CD4-positive, alpha-beta memory T cell (primary cell): ENCODE measurements around the gene SNX9. TPM values are rescaled to one million over a fixed set of nuclear protein-coding genes. Genes with fewer than 3 reads are reported as not detected.

Experiments used
- CTCF ChIA-PET: fragments of 350-600 bp; sonication (Branson Sonifier 250); formaldehyde crosslinking; loops from one replicate; lab custom pipeline; 2021; ENCODE audit warnings: inconsistent platforms; ENCODE audit not compliant: partially characterized antibody; lab: Charles Lee
- POLR2A ChIA-PET: fragments of 350-600 bp; sonication (Branson Sonifier 250); formaldehyde crosslinking; loops from one replicate; lab custom pipeline; 2021; ENCODE audit not compliant: partially characterized antibody; lab: Charles Lee
- DNase-seq, 5 donors: peaks; one replicate each; pipeline versions ENCODE4 v3.0.0 to v3.0.0-alpha.2; 2020 to 2022; ENCODE audit warnings: mixed read lengths in 1 of 5
- H3K27ac ChIP-seq: one replicate; pipeline ENCODE4 v1.7.0; 2013; ENCODE audit warnings: low read depth, low read length
- H3K27me3 ChIP-seq: 2 replicates; pipeline ENCODE4 v1.7.0; 2013; ENCODE audit warnings: mild to moderate bottlenecking, low read length, moderate library complexity; ENCODE audit not compliant: insufficient read depth
- H3K36me3 ChIP-seq: 2 replicates; pipeline ENCODE4 v1.7.0; 2013; ENCODE audit warnings: mild to moderate bottlenecking, low read length, moderate library complexity; ENCODE audit not compliant: insufficient read depth
- H3K4me1 ChIP-seq: 2 replicates; pipeline ENCODE4 v1.7.0; 2013; ENCODE audit warnings: mild to moderate bottlenecking, low read length, moderate library complexity; ENCODE audit not compliant: insufficient read depth
- H3K4me3 ChIP-seq, 2 donors: one replicate each; pipeline ENCODE4 v1.7.0; 2013; ENCODE audit warnings: low read length in 2 of 2, mild to moderate bottlenecking in 1 of 2
- H3K9me3 ChIP-seq, 2 donors: one replicate each; pipeline ENCODE4 v1.7.0; 2013; ENCODE audit warnings: low read length in 2 of 2, control low read depth in 1 of 2; ENCODE audit not compliant: control insufficient read depth in 1 of 2
- H3K27ac Mint-ChIP-seq, 7 donors: one replicate each; pipeline ENCODE4 v1.8.0; 2020 to 2021; ENCODE audit warnings: mixed read lengths in 7 of 7, mild to moderate bottlenecking in 6 of 7, inconsistent platforms in 3 of 7, moderate library complexity in 3 of 7
- H3K27me3 Mint-ChIP-seq, 2 donors: one replicate each; pipeline ENCODE4 v1.8.0; 2020 to 2021; ENCODE audit warnings: mixed read lengths in 2 of 2
- H3K36me3 Mint-ChIP-seq, 2 donors: one replicate each; pipeline ENCODE4 v1.8.0; 2020 to 2021; ENCODE audit warnings: mixed read lengths in 2 of 2, inconsistent platforms in 1 of 2, mild to moderate bottlenecking in 1 of 2
- H3K4me1 Mint-ChIP-seq, 4 donors: one replicate each; pipeline ENCODE4 v1.8.0; 2020 to 2021; ENCODE audit warnings: mixed read lengths in 4 of 4, mild to moderate bottlenecking in 1 of 4
- H3K4me3 Mint-ChIP-seq, 8 donors: one replicate each; pipeline ENCODE4 v1.8.0; 2020 to 2021; ENCODE audit warnings: mixed read lengths in 8 of 8, mild to moderate bottlenecking in 7 of 8, moderate library complexity in 6 of 8, inconsistent platforms in 3 of 8
- H3K9me3 Mint-ChIP-seq, 8 donors: one replicate each; pipeline ENCODE4 v1.8.0; 2020 to 2021; ENCODE audit warnings: mixed read lengths in 8 of 8, mild to moderate bottlenecking in 5 of 8, inconsistent platforms in 3 of 8, moderate library complexity in 1 of 8
- intact Hi-C: fragments of 100-400 bp; cut with micrococcal nuclease; formaldehyde crosslinking; loops from one replicate; pipeline ENCODE4 v1.15.1; 2023
- polyA plus RNA-seq, 2 donors: library from polyadenylated mRNA; unstranded; fragments of 300-500 nt; fragmentation: Illumina TruSeq; gene quantifications; one replicate each; pipeline ENCODE4 v1.2.3, GENCODE V29; 2021
- total RNA-seq, 2 experiments: library from RNA; stranded (reverse); gene quantifications; one replicate each; pipeline ENCODE4 v1.2.3, GENCODE V29; 2021

Gene SNX9
- total and polyA plus RNA-seq, 4 experiments from 2014 or later, result 12.9 to 21.9 (median 20.5) TPM

GRCh38 chr6:157941101-157941863 lies 118.2 kb downstream of the SNX9 start:
- H3K9me3 Mint-ChIP-seq, result peaks cover 0 to 2% (median 0%) of the 10 kb centered on the region in 8 donors
- Histone ChIP-seq H3K4me1 (no peaks in the 10 kb centered on the region), H3K27ac (no peak overlapping the region), H3K36me3 (peaks cover 15% of the 10 kb centered on the region), H3K27me3 (no peaks in the 10 kb centered on the region), H3K9me3 (no peaks in the 10 kb centered on the region), H3K4me3 (no peak overlapping the region)
- DNase-seq, result no peak
- H3K27ac Mint-ChIP-seq, result peak overlapping the region in 1 of 7 donors; percentile 13
- H3K4me3 Mint-ChIP-seq, result no peak overlapping the region
- ChIA-PET POLR2A (no interaction called here), CTCF (interaction anchor here (1.1 to 1.5 kb wide), 2 partner anchors 85 to 132 kb away, joined by 3 read pairs; no protein-coding TSS in a partner anchor)
- H3K27me3 Mint-ChIP-seq, result no peaks in the 10 kb centered on the region
- peaks cover 51 to 75% of the 10 kb centered on the region in 2 donors for H3K36me3 Mint-ChIP-seq
- intact Hi-C loops, result loop anchor here (10.0 kb wide), 1 partner anchor 134 kb away; no protein-coding TSS in a partner anchor
- H3K4me1 Mint-ChIP-seq, result peaks cover 0 to 1% (median under 1%) of the 10 kb centered on the region in 4 donors

- ChIA-PET POLR2A (no interaction called here), CTCF (interaction anchor here (1.5 kb wide), 1 partner anchor 131 kb away, joined by 3 read pairs; no protein-coding TSS in a partner anchor)
- no peak overlapping the region for H3K27ac ChIP-seq
- H3K4me3 ChIP-seq, result no peak overlapping the region
- Mint-ChIP-seq H3K27me3 (no peaks in the 10 kb centered on the region), H3K36me3 (peaks cover 46 to 73% of the 10 kb centered on the region in 2 donors), H3K9me3 (peaks cover 0 to 2% (median 0%) of the 10 kb centered on the region in 8 donors), H3K4me3 (no peak overlapping the region), H3K27ac (peak overlapping the region in 2 of 7 donors; percentile 1 to 30), H3K4me1 (no peaks in the 10 kb centered on the region)
- DNase-seq, result no peak
- H3K36me3 ChIP-seq, result peaks cover 15% of the 10 kb centered on the region
- intact Hi-C loops, result loop anchor here (10.0 kb wide), 1 partner anchor 132 kb away; no protein-coding TSS in a partner anchor
- no peaks in the 10 kb centered on the region for H3K4me1 ChIP-seq
- no peaks in the 10 kb centered on the region for H3K9me3 ChIP-seq
- no peaks in the 10 kb centered on the region for H3K27me3 ChIP-seq
Measured at GRCh38 chr6:157942351-157942750, 119.3 kb downstream of the SNX9 start.

GRCh38 chr6:157943249-157943963 lies 120.4 kb downstream of the SNX9 start:
- intact Hi-C loops, result loop anchor here (10.0 kb wide), 1 partner anchor 131 kb away; no protein-coding TSS in a partner anchor
- peaks cover 0 to 2% (median 0%) of the 10 kb centered on the region in 8 donors for H3K9me3 Mint-ChIP-seq
- no peaks in the 10 kb centered on the region for H3K4me1 Mint-ChIP-seq
- no peak for DNase-seq
- peak overlapping the region in 1 of 7 donors; percentile 71 for H3K27ac Mint-ChIP-seq
- Histone ChIP-seq H3K27ac (no peak overlapping the region), H3K27me3 (no peaks in the 10 kb centered on the region), H3K36me3 (peaks cover 15% of the 10 kb centered on the region), H3K4me3 (no peak overlapping the region), H3K9me3 (no peaks in the 10 kb centered on the region), H3K4me1 (no peaks in the 10 kb centered on the region)
- no peaks in the 10 kb centered on the region for H3K27me3 Mint-ChIP-seq
- POLR2A ChIA-PET, result no interaction called here
- H3K4me3 Mint-ChIP-seq, result no peak overlapping the region
- CTCF ChIA-PET, result no interaction called here
- H3K36me3 Mint-ChIP-seq, result peaks cover 39 to 65% of the 10 kb centered on the region in 2 donors

- H3K27me3 Mint-ChIP-seq, result no peaks in the 10 kb centered on the region
- POLR2A ChIA-PET, result no interaction called here
- H3K4me1 Mint-ChIP-seq, result no peaks in the 10 kb centered on the region
- no peak for DNase-seq
- H3K27ac Mint-ChIP-seq, result peak overlapping the region in 1 of 7 donors; percentile 71
- peaks cover 37 to 62% of the 10 kb centered on the region in 2 donors for H3K36me3 Mint-ChIP-seq
- H3K9me3 Mint-ChIP-seq, result peaks cover 0 to 6% (median 3%) of the 10 kb centered on the region in 8 donors
- CTCF ChIA-PET, result no interaction called here
- H3K4me3 ChIP-seq, result no peak overlapping the region
- intact Hi-C loops, result loop anchor here (10.0 kb wide), 1 partner anchor 131 kb away; no protein-coding TSS in a partner anchor
- no peak overlapping the region for H3K4me3 Mint-ChIP-seq
- H3K27ac ChIP-seq, result no peak overlapping the region
- H3K27me3 ChIP-seq, result no peaks in the 10 kb centered on the region
- peaks cover 15% of the 10 kb centered on the region for H3K36me3 ChIP-seq
- H3K9me3 ChIP-seq, result no peaks in the 10 kb centered on the region
- H3K4me1 ChIP-seq, result no peaks in the 10 kb centered on the region
Measured at GRCh38 chr6:157943964-157944283, 120.9 kb downstream of the SNX9 start.

GRCh38 chr6:157944983-157945931 lies 122.2 kb downstream of the SNX9 start:
- Mint-ChIP-seq H3K4me3 (no peak overlapping the region), H3K9me3 (peaks cover 0 to 18% (median 15%) of the 10 kb centered on the region in 8 donors), H3K4me1 (no peaks in the 10 kb centered on the region), H3K27me3 (no peaks in the 10 kb centered on the region), H3K27ac (peak overlapping the region in 2 of 7 donors; percentile 39 to 71), H3K36me3 (peaks cover 29 to 52% of the 10 kb centered on the region in 2 donors)
- H3K27ac ChIP-seq, result no peak overlapping the region
- ChIA-PET CTCF (interaction anchor here (0.9 to 1.2 kb wide), 2 partner anchors 9 to 188 kb away, joined by 3 to 4 read pairs; no protein-coding TSS in a partner anchor), POLR2A (no interaction called here)
- no peak for DNase-seq
- no peaks in the 10 kb centered on the region for H3K9me3 ChIP-seq
- intact Hi-C loops, result loop anchor here (10.0 kb wide), 1 partner anchor 130 kb away; no protein-coding TSS in a partner anchor
- H3K36me3 ChIP-seq, result peaks cover 15% of the 10 kb centered on the region
- H3K4me1 ChIP-seq, result no peaks in the 10 kb centered on the region
- no peak overlapping the region for H3K4me3 ChIP-seq
- H3K27me3 ChIP-seq, result no peaks in the 10 kb centered on the region

- no peaks in the 10 kb centered on the region for H3K9me3 ChIP-seq
- H3K36me3 Mint-ChIP-seq, result peaks cover 29 to 47% of the 10 kb centered on the region in 2 donors
- H3K9me3 Mint-ChIP-seq, result peaks cover 0 to 21% (median 16%) of the 10 kb centered on the region in 8 donors
- H3K4me1 Mint-ChIP-seq, result no peaks in the 10 kb centered on the region
- no peak overlapping the region for H3K27ac ChIP-seq
- CTCF ChIA-PET, result interaction anchor here (1.2 to 2.3 kb wide), 5 partner anchors 9 to 190 kb away, joined by 3 to 19 read pairs (median 7); no protein-coding TSS in a partner anchor
- H3K4me1 ChIP-seq, result no peaks in the 10 kb centered on the region
- no peak overlapping the region for H3K4me3 Mint-ChIP-seq
- DNase-seq, result no peak
- no peaks in the 10 kb centered on the region for H3K27me3 ChIP-seq
- H3K4me3 ChIP-seq, result no peak overlapping the region
- peaks cover 0 to under 1% of the 10 kb centered on the region in 2 donors for H3K27me3 Mint-ChIP-seq
- H3K27ac Mint-ChIP-seq, result peak overlapping the region in 3 of 7 donors; percentile 47 to 71 (median 47)
- POLR2A ChIA-PET, result no interaction called here
- intact Hi-C loops, result loop anchor here (10.0 kb wide), 1 partner anchor 129 kb away; no protein-coding TSS in a partner anchor
- peaks cover 9% of the 10 kb centered on the region for H3K36me3 ChIP-seq
Measured at GRCh38 chr6:157946053-157946617, 123.1 kb downstream of the SNX9 start.
